ENCODE results near the gene PAK1.
"Not testable (repeated sequence)": the region's sequence is repeated elsewhere in the genome, so short reads cannot be mapped to it uniquely, and the experiment has no call there.

PAK1 gene

GRCh38 chr11:77302752-77303151 is 171.1 kb downstream of the PAK1 start:
- no peak for DNase-seq (ENCODE audit: low spot score)

- DNase-seq (ENCODE audit: low spot score) = no peak
These were observed 172.4 kb downstream of the PAK1 start, which contains the start of gene GDPD4 for GRCh38 chr11:77301510-77301909. Gene GDPD4 (minus strand): TSS chr11:77301686. CDS start chr11:77285137, 16,549 bp downstream.

- no peak for DNase-seq (ENCODE audit: low spot score)
These were observed 173.2 kb downstream of the PAK1 start for GRCh38 chr11:77300695-77301094.

GRCh38 chr11:77300028-77300427 is 173.9 kb downstream of the PAK1 start:
- DNase-seq (ENCODE audit: low spot score) = not testable (repeated sequence)

- DNase-seq (ENCODE audit: low spot score) = no peak
These were observed 174.3 kb downstream of the PAK1 start for GRCh38 chr11:77299528-77299993.

- no peak for DNase-seq (ENCODE audit: low spot score)
These were observed 179.9 kb downstream of the PAK1 start for GRCh38 chr11:77294040-77294439.

- DNase-seq (ENCODE audit: low spot score) = no peak
These were observed 184.2 kb downstream of the PAK1 start for GRCh38 chr11:77289737-77290136.

- DNase-seq (ENCODE audit: low spot score) = peak; percentile 5
These were observed 186.2 kb downstream of the PAK1 start for GRCh38 chr11:77287615-77288273.

GRCh38 chr11:77287136-77287535 is 186.8 kb downstream of the PAK1 start:
- DNase-seq (ENCODE audit: low spot score) = no peak

- DNase-seq (ENCODE audit: low spot score) = no peak
These were observed 189.1 kb downstream of the PAK1 start for GRCh38 chr11:77284476-77285468.

GRCh38 chr11:77283101-77283500 is 190.8 kb downstream of the PAK1 start:
- no peak for DNase-seq (ENCODE audit: low spot score)

- no peak for DNase-seq (ENCODE audit: low spot score)
These were observed 195.0 kb downstream of the PAK1 start for GRCh38 chr11:77278595-77279506.

- DNase-seq (ENCODE audit: low spot score) = no peak
These were observed 197.6 kb downstream of the PAK1 start for GRCh38 chr11:77276271-77276670.
